Umbilical cord (tissue), 2 donors: ENCODE results near the gene BTNL9. TPM values are rescaled to one million over a fixed set of nuclear protein-coding genes. Genes with fewer than 3 reads are reported as not detected.
"Not testable (repeated sequence)": the region's sequence is repeated elsewhere in the genome, so short reads cannot be mapped to it uniquely, and the experiment has no call there.

ENCODE experiments used
- DNase-seq: peaks from one replicate; pipeline ENCODE4 v3.0.0-alpha.2; 2015; ENCODE audit warnings: low spot score
- total RNA-seq: library from RNA; depleted of rRNA; stranded (reverse); fragments of >200 nt; gene quantifications from one replicate; pipeline ENCODE4 v1.2.3, GENCODE V29; 2014; ENCODE audit warnings: low replicate concordance; ENCODE audit not compliant: insufficient read depth

Gene BTNL9
- total RNA-seq, 1 donor from 2014 or later, result 7.0 TPM

DNA sequence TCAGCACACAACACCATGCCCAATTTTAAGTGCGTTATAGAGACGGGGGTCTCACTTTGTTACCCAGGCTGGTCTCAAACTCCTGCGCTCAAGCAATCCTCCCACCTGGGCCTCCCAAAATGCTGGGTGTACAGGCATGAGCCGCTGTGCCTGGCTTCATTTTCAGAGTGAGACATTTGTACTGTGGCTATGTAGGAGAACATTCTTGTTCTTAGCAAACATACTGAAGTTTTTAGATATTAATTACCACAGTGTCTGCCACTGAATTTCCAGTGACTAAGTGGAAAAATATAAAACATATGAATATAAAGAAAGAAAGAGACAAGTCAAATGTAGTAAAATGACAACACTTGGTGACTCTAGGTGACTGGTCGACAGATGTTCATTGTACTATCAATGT, 20.9 kb downstream of the BTNL9 start:
- no peak for DNase-seq

DNA sequence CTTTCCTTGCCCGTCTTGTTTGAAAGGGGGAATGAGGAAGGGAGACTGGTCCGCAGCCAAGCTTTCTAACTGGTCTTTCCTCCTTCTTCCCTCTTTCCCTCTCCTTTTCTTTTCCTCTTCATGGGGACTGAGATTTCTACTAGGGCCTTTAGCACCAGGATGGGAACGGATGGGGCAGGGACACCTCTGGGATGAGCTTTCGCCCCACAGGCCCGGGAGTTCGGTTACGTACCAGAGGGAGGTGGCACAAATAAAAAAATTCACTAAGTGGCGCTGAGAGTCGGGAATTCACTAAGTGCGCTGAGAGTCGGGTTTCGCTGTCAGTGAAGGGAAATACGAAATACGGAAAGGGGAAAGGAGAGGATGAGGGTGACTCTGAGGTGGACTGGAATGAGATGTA, 21.6 kb downstream of the BTNL9 start:
- DNase-seq, result no peak

DNA sequence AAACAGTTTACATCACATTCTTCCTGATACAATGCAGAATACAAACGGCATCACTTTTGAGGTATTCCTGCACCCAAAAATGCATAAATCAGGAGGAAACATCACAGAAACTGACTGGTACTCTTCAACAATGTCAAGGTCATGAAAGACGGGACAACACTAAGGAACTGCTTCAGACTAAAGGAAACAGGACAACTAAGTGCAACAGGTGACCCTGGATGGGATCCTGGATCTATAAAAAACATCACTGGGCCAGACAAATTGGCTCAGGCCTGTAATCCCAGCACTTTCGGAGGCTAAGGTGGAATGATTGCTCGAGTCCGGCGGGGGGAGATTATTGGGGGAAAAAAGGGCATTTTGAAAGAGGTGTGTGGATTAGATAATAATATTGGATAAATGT, 22.6 kb downstream of the BTNL9 start:
- DNase-seq, result no peak

DNA sequence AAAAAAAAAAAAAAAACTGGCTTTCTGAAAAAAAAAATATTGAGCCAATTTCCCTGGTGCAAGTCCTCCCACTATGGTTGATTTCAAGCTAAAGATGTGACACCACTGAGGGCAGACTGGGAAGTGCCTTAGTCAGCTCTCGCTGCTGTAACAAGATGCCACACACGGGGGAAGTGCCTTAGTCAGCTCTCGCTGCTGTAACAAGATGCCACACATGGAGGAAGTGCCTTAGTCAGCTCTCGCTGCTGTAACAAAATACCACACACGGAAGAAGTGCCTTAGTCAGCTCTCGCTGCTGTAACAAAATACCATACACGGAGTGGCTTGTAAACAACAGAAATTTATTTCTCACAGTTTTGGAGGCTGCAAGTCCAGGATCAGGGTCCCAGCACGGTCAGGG, 23.4 kb downstream of the BTNL9 start:
- no peak for DNase-seq

DNA sequence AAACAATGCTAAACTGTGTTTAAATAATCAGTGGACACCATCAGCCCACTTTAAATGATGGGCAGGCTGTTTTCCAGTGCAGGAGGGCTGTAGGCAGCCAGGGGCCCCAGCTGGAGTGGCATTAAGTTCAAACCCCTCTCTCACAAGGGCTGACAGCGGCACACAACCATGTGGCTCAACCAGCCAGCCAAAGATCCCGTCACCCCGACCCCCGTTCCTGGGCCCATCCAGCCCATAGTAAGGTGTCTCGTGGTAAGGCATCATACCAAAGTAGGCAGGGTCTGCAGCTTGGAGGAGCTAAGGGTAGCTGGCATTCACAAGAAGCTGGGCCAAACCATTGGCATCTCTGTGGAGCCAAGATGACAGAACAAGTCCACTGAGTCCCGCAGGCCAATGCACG, 24.9 kb downstream of the BTNL9 start:
- no peak for DNase-seq

DNA sequence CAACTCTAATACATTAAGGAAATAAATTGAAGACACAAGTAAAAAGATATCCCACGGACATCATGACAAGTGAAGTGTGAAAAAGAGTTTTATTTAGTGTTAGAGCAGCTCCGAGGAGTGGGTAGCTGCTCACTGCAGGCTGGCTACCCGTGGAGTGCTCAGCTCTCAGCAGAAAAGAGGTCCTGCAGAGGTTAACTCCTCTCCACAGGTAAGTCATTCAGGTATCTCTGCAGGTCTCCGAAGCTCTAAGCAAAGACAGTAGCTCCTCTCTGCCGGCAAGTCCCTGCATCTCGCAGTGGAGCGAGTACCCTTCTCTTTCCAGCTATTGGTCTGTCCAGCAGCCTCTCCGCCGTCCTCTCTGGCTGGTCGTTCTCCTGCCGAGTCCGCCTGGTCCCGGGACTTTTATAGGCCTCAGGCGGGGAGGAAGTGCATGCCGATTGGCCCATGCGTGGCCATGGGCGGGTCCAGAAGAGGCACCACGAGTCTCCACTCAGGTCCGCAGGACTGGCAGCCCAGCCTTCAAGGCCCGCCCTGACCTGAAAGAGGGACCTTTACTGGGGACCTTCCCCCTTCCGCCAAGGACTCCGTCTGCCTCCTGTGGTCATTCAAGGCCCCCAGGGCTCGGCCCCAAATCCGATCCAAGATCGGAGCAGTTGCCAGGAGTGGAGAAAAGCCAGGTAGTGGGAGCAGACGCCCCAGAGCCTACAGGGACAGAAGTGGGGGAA, 29.9 kb downstream of the BTNL9 start:
- no peak for DNase-seq

DNA sequence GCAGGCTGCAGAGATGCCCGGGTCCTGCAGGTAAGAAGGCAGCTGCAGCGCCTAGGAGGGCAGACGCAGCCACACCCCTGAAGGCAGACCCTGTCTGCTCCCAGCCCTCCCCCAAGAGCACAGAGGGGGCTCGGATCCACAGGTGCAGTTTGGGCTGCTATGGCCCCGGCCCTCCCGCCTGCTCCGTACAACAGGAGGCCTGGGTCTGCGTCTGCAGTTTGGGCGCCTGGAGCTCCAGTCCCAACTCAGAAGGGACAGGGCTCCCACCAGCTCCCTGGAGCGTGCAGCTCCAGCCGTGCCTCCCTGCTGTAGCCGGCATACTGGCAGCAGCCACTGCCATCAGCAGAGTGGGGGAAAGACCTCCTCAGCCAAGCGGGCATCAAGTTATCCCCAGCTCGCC, 30.5 kb downstream of the BTNL9 start:
- DNase-seq, result no peak

DNA sequence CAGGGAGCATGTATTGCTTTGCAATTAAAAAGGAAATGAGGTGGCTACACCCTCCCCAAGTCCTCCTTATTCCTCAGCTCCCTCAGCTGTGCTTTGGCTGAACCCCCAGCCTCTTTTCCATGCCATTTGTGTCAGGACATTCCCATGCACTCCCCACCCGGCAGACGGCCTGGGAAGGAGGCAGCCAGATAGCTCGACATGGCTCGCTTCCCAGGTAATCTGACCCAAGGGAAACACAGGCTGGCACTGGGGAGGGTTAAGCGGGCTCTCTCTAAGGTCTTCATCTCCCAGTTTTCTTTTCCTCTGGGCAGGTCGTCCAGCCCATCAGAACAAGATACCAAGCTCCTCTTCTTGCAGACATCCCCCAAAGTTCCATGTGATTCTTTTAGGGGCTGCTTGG, 31.2 kb downstream of the BTNL9 start:
- no peak for DNase-seq

DNA sequence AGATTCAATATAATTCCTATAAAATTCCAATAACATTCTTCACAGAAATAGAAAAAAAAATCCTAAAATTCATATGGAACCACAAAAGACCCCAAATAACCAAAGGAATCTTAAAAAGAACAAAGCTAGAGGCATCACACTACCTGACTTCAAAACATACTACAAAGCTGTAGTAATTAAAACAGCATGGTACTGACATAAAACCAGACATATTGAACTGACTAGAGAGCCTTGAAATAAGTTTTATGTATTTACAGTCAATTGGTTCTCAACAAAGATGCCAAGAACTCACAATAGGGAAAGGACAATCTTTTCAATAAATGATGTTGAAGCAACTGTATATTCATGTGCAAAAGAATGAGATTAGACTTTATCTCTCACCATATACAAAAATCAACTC, 36.9 kb downstream of the BTNL9 start:
- DNase-seq, result no peak

DNA sequence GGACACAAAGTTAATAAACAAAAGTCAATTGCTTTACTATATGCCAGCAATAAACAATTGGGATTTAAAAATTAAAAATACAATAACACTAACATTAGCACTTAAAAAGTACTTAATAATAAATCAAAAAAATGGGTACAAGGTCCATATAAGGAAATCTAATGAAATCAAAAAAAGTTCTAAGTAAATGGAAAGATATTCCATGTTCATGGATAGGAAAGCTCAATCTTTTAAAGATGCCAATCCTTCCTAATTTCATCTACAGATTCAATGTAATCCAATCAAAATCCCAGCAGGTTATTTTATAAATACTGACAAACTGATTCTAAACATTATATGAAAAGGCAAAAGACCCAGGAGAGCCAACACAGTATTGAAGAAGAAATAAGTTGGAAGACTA, 41.9 kb downstream of the BTNL9 start:
- no peak for DNase-seq

DNA sequence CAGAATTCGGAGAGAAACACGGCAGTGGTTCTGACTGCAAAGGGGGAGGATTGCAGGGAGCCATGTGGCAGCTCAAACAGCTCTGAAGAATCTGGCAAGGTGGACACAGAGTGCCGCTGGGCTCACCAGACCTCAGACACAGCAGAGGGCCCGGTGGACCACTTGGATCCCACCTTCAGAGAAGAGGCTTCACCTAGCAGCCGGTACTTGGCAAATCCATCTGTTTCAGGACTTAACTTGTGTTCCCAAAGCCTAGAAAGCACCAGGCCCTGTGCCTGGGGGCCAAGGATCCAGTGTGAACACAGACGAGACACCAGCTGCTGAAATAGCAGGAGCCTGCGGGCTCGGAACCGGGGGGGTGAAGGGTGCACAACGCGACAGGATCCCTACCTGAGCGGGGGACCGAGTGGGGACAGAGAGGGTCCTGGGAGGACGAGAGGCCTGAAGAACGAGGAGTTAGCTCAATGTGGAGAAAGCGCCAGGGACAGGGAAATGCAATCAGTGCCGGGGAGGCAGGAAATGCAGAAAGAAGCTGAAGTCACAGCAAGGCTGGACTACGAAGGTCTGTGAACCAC, 44.6 kb downstream of the BTNL9 start:
- DNase-seq, result no peak

DNA sequence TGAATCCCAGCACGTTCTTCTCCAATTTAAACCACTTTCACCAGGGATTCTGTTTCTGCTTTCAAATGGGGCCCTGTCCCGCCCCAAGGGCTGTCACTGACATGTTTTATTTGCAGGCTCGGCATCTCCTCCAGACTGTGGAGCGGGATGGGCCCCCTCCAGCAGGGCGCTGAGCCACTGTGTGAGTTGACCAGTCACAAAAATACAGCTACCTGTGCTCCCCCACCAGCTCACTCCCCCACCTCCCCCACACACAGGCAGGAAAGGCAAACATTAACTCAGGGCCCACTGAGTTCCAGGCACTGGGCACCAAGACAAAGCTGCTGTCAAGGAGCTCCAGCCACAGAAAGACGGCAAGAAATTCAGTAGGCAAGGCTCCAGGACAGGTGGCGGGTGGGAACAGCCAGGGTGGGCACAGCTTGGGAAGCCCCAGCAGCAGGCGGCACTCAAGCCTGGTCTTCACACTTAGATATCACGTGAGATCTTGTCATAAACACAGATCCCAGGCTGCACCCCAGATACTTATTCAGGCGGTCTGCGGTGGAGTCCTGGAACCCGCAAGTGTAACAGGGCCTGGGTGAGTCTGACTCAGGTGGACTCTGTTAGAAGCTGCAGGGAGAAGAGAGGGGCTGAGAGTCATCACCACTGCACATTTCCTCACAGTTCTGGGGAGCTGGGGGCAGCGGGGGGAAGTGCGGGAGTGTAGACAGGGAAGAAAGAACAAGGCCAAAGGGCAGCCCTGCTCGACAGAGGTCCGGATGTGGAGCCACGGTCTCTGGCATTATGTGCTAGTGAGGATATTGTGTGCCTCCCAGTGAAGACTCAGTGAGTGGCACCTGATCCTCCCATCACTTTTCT, 46.2 kb downstream of the BTNL9 start:
- no peak for DNase-seq

DNA sequence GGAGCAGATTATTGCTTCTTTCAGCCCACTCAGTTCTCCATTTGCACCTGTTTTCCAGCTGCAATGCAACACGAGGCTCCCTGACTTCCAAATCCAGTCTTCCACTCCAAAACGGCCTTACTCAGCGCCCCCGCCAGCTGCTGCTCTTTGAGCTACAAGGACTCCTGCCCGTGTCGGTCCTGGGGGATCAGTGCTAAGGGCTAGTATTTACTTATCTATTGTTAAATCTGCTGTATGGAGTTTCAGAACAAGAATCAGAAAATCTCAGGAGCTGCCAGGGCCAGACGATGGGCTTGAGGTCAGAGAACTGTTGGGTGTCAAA, 46.8 kb downstream of the BTNL9 start:
- DNase-seq, result no peak

DNA sequence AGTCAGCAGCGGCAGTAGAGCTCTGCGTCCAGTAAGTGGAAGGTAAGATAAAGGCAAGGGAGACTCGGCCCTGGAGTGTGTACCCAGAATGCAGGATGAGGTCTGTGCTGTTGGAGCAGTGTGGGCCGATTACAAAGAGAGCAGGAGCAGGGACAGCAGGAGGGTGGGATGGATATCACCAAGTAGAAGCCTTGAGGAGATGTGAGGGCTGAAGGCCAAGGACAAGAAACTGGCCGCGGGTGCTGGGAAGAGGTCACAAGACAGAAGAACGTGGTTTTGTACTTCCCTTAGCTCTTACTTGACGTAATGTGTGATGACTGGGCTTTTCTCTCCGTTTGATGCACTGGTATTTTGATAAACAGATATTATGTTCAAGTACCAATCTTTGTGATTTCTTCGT, 47.2 kb downstream of the BTNL9 start:
- DNase-seq, result no peak

DNA sequence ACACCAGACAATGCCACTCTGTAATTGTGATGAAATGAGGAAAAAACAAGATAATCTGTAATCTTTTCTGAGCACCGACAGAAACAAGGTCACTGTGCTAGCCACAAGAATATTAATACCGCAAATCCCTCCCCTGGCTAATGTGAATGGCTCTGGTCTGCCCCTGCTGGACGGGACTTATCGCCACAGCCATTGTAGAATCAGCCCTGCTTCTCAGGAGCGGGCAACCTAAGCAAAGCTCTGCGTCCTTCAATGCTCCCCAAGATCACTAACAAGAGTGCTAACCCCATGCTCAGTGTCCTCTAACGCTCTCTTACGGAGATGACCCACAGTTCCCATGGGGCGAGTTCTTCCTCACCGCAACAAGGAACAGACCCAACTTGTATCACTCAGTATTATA, 48.2 kb downstream of the BTNL9 start:
- no peak for DNase-seq

DNA sequence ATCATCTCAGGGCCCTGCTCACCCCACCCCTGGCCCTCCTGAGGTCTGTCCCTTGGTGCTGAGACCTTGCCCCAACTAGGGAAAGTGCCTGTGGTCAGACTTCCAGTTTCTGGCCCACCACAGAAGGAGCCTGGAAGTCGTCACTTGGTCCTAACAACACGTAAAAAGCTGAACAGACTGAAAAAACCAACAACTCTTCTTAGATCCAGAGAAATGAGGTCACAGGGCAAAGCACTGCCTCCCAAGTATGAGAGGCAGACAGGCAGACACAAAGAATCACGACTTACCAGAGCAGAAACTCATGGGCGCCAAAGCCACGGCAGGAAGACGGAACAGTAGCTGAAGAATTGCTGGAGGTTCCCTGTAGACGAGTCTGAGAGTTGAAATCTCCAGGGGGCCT, 52.4 kb downstream of the BTNL9 start:
- no peak for DNase-seq

DNA sequence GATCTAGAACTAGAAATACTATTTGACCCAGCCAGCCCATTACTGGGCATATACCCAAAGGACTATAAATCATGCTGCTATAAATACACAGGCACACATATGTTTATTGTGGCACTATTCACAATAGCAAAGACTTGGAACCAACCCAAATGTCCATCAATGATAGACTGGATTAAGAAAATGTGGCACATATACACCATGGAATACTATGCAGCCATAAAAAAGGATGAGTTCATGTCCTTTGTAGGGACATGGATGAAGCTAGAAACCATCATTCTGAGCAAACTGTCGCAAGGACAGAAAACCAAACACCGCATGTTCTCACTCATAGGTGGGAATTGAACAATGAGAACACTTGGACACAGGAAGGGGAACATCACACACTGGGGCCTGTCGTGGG, 55.1 kb downstream of the BTNL9 start:
- not testable (repeated sequence) for DNase-seq

DNA sequence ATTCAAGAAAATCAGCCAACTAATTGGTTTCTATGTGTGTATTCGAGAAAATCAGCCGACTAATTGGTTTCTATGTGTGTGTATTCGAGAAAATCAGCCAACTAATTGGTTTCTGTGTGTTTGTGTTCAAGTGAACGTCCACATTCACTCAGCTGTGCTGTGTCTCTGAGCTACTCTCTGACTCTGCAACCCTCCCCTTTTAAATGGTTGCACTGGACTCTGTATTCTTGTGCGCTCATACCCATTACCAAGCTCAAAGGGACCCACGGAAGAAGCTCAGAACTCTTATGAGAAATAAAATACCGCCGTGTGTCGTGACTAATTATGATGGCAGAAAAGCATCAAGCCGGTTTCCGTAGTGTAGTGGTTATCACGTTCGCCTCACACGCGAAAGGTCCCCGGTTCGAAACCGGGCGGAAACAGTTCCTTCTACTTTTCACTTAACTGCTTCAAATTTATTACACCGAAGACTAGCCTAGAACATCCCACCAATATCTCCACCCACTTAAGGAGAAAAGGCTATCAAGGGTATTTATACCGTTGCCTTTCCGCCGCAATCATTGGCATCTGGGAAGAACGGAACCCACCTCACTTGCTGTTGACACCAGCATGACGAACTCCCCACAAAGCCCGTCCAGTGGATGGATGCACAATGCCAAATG, 56.8 kb downstream of the BTNL9 start:
- DNase-seq, result not testable (repeated sequence)

DNA sequence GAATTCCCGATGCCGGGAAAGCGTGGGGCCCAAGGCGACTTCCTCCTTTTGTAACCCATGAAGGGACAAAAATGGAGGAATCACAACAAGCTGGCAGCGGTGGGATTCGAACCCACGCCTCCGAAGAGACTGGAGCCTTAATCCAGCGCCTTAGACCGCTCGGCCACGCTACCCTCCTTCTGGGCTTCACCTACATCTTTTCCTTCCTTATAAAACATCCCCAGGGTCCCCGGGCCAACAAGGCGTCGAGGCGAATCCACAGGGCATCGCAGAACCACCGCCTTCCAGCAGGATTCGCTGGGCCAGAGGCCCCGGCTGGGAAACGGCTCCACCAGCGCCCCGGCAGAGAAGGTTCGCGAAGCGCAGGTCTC, 57.3 kb downstream of the BTNL9 start:
- DNase-seq, result not testable (repeated sequence)

DNA sequence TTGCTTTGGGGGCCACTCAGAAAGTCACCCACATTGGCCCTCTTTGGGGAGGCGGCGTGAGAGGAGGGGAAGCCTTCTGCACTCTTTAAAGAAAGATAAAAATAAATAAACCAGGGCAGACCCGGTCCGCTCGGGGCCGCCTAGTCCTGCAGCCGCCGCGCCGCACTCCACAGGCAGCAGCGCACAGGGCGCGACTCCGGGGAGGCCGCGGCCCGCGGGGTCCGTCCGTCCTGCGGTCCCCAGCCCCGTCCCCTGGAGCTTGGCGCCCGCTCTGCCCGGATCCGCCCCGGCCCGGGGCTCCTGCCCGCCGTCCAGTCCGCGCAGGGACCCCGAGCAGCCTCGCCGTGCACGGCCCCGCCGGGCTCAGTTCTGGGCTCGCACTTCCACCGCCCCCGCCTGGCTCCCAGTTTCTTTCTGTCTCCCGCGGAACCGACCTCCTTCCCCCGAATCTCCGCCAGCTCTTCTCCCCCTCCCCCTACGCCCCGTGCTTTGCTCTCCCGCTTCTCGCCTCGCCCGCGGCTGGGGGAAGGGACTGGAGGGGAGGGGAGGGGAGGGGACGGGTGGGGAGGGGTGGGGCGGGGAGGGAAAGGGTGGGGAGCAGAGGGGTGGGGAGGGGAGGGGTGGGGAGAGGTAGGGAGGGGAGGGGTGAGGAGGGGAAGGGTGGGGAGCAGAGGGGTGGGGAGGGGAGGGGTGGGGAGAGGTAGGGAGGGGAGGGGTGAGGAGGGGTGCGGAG, 57.9 kb downstream of the BTNL9 start:
- not testable (repeated sequence) for DNase-seq

DNA sequence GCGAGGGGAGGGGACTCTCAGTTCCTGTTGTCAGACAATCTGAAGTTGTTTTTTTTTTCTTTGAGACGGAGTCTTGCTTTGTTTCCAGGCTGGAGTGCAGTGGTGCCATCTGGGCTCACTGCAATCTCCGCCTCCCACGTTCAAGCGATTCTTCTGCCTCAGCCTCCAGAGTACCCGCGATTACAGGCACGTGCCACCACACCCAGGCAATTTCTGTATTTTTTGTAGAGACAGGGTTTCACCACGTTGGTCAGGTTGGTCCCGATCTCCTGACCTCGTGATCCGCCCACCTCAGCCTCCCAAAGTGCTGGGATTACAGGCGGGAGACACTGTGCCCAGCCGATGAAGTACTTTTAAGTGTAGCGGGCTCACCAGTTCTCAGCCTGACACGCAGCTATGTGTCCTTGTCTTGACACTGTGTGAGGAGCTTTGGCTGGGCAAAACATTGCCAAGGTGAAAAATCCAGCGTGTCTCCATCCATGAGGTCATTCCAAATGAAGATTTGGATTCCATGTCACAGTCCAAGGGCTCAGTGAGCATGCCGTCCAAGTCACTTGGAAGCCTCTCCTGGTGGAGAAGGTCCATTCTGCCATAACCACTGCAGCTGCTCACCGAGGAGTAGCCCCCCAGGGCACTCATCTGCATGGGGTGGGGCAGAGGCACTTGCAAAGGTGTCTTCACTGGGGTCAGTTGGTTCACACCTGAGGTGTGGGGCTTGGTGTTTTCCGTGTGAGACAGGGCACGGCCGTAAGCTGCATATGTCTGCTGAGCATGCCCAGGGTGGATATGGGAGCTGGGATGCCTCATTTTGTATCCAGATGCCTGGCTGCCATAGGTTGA, 58.9 kb downstream of the BTNL9 start:
- DNase-seq, result no peak
